CD4-positive, alpha-beta T cell treated with Interleukin-4 for 1 hour (primary cell): ENCODE measurements around the gene DHRS4L2.
"Not testable (repeated sequence)": the region's sequence is repeated elsewhere in the genome, so short reads cannot be mapped to it uniquely, and the experiment has no call there.

Experiments
- DNase-seq, 2 donors: peaks; one replicate each; pipeline ENCODE4 v3.0.0-alpha.2; 2020 to 2022

DHRS4L2 gene

GRCh38 chr14:23988607-23989363 lies at the start of gene DHRS4L2:
DHRS4L2 (plus strand) TSS chr14:23988929; CDS start chr14:23988948, 19 bp downstream.
- peak; percentile 66 to 71 for DNase-seq

GRCh38 chr14:23939607-23940326 lies 49.0 kb upstream of the DHRS4L2 start:
- DNase-seq: no peak

- no peak for DNase-seq
Observed at GRCh38 chr14:23941230-23941629, 47.5 kb upstream of the DHRS4L2 start.

- no peak for DNase-seq
Observed at GRCh38 chr14:23941669-23942068, 47.1 kb upstream of the DHRS4L2 start.

- DNase-seq: no peak
Observed at GRCh38 chr14:23942587-23942986, 46.1 kb upstream of the DHRS4L2 start.

GRCh38 chr14:23949069-23949468 lies 39.7 kb upstream of the DHRS4L2 start:
- DNase-seq: not testable (repeated sequence)

GRCh38 chr14:23950411-23951135 lies 38.2 kb upstream of the DHRS4L2 start:
- DNase-seq: no peak

GRCh38 chr14:23951136-23951466 lies 37.6 kb upstream of the DHRS4L2 start:
- DNase-seq: not testable (repeated sequence)

GRCh38 chr14:23951590-23952201 lies 37.0 kb upstream of the DHRS4L2 start:
- no peak for DNase-seq

- DNase-seq: not testable (repeated sequence)
Observed at GRCh38 chr14:23953116-23953463, 35.6 kb upstream of the DHRS4L2 start.

GRCh38 chr14:23953464-23954278 lies 35.1 kb upstream of the DHRS4L2 start, which contains the start of gene DHRS4:
DHRS4 (plus strand) TSS chr14:23953770; CDS start chr14:23953789, 19 bp downstream.
- peak; percentile 81 to 86 for DNase-seq

GRCh38 chr14:23954279-23954614 lies 34.5 kb upstream of the DHRS4L2 start:
- not testable (repeated sequence) for DNase-seq

- DNase-seq: not testable (repeated sequence)
Observed at GRCh38 chr14:23954965-23955364, 33.8 kb upstream of the DHRS4L2 start.

GRCh38 chr14:23955811-23956210 lies 32.9 kb upstream of the DHRS4L2 start:
- DNase-seq: not testable (repeated sequence)

GRCh38 chr14:23957913-23958569 lies 30.7 kb upstream of the DHRS4L2 start:
- not testable (repeated sequence) for DNase-seq

GRCh38 chr14:23960899-23961298 lies 27.8 kb upstream of the DHRS4L2 start:
- not testable (repeated sequence) for DNase-seq

- not testable (repeated sequence) for DNase-seq
Observed at GRCh38 chr14:23961704-23962103, 27.0 kb upstream of the DHRS4L2 start.

GRCh38 chr14:23969130-23969480 lies 19.6 kb upstream of the DHRS4L2 start:
- DNase-seq: not testable (repeated sequence)

GRCh38 chr14:23969481-23970282 lies 19.0 kb upstream of the DHRS4L2 start:
- peak; percentile 41 to 57 for DNase-seq

GRCh38 chr14:23970283-23970659 lies 18.5 kb upstream of the DHRS4L2 start:
- not testable (repeated sequence) for DNase-seq

- DNase-seq: not testable (repeated sequence)
Observed at GRCh38 chr14:23973178-23973577, 15.6 kb upstream of the DHRS4L2 start.
